Measurements from ENCODE around the gene ANKRD63.

DNA sequence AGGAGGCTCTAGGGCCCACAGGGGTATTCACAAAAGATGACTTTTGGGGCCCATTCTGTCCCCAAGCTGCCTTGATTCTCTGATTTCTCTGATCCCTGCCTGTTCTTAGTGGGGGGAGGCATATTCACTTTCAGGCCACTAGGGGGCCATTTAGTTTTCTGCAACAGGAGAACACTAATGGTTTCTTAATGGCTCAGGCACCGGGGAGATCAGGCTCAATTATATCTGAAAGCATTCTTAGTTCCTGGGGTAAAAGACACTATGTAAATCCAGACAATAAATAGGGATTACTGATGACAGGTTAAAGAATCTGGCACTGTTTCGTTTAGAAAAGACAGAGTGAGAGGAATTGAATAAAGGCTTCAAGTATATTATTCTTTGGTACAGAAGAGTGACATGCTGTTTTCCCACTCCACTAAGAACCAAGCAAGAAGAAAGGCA, 38.1 kb upstream of the ANKRD63 start:
- no peak for TF ChIP-seq SUZ12 (IDR thresholded peaks at IDR 0.05; ENCODE audit: extremely low read depth, insufficient read depth, insufficient read length)
- no peak for TF ChIP-seq YY1 (IDR thresholded peaks at IDR 0.05; ENCODE audit: insufficient read depth, insufficient read length)

All from NT2/D1 (cell line).